Vagina (tissue), 2 donors: Measurements from ENCODE around the gene GATAD2A. TPM values are rescaled to one million over a fixed set of nuclear protein-coding genes. Genes with fewer than 3 reads are reported as not detected.

ENCODE experiments used
- DNase-seq, 2 donors: peaks; one replicate each; pipeline ENCODE4 v3.0.0-alpha.2; 2017; ENCODE audit errors: extremely low spot score in 2 of 2
- H3K27ac ChIP-seq: fragments of 200-600 bp; sonication (generic); one replicate; pipeline ENCODE4 v1.5.1; 2019
- H3K27me3 ChIP-seq: fragments of 200-600 bp; sonication (generic); one replicate; pipeline ENCODE4 v1.5.1; 2019
- H3K36me3 ChIP-seq, 2 donors: fragments of 200-600 bp; sonication (generic); one replicate each; pipeline ENCODE4 v1.5.1; 2017 to 2019
- H3K4me1 ChIP-seq: fragments of 200-600 bp; sonication (generic); one replicate; pipeline ENCODE4 v1.5.1; 2019
- H3K4me3 ChIP-seq, 2 donors: fragments of 200-600 bp; sonication (generic); 1 replicate in 1 of 2; 2 replicates in 1 of 2; pipeline ENCODE4 v1.5.1; 2016 to 2019
- H3K9me3 ChIP-seq: fragments of 200-600 bp; sonication (generic); one replicate; pipeline ENCODE4 v1.5.1; 2019
- CTCF ChIP-seq, 3 experiments: fragments of 450-650 bp in 2 of 3; fragments of 200-600 bp in 1 of 3; sonication (generic) in 1 of 3; IDR thresholded peaks; one replicate each; pipeline ENCODE4 v1.5.1; 2017 to 2019; ENCODE audit warnings: antibody characterized with exemption in 3 of 3, mild to moderate bottlenecking in 2 of 3, moderate library complexity in 2 of 3
- POLR2A ChIP-seq, 2 donors: fragments of 450-650 bp; IDR thresholded peaks; one replicate each; pipeline ENCODE4 v1.6.1; 2017; ENCODE audit warnings: antibody characterized with exemption in 2 of 2, mild to moderate bottlenecking in 2 of 2, moderate library complexity in 2 of 2
- POLR2AphosphoS5 ChIP-seq, 2 donors: sonication (generic); formaldehyde crosslinking; IDR thresholded peaks; one replicate each; pipeline ENCODE4 v1.9.0; 2017; ENCODE audit warnings: antibody characterized with exemption in 2 of 2, mild to moderate bottlenecking in 2 of 2, low read depth in 1 of 2; ENCODE audit not compliant: insufficient read depth in 1 of 2
- intact Hi-C: fragments of 100-400 bp; cut with DNase I; formaldehyde crosslinking; loops from one replicate; pipeline ENCODE4 v1.15.1; 2023
- total RNA-seq: library from RNA; depleted of rRNA; stranded (reverse); fragments of >200 nt; gene quantifications from one replicate; pipeline ENCODE4 v1.2.3, GENCODE V29; 2016

Gene GATAD2A
- total RNA-seq, 1 donor from 2014 or later, result 49.6 TPM

GRCh38 chr19:19514881-19515641 lies 109.6 kb downstream of the GATAD2A start, which contains the start of gene TSSK6:
Gene TSSK6 (minus strand): TSS chr19:19515548. CDS start chr19:19515427, 121 bp downstream.
- DNase-seq, result no peak
- H3K27me3 ChIP-seq, result no peaks in the 10 kb centered on the region
- TF ChIP-seq CTCF (IDR thresholded peaks at IDR 0.05) (no peak), POLR2A (IDR thresholded peaks at IDR 0.05) (no peak), POLR2AphosphoS5 (IDR thresholded peaks at IDR 0.05; ENCODE audit: insufficient read depth in 1 of 2, low read depth in 1 of 2) (no peak)
- intact Hi-C loops, result no loop called here
- H3K27ac ChIP-seq, result peak within 1 kb of the TSS; percentile 80
- H3K4me3 ChIP-seq, result peak within 1 kb of the TSS; percentile 56 to 69
- no peaks in the 10 kb centered on the region for H3K9me3 ChIP-seq
- no peaks in the 10 kb centered on the region for H3K36me3 ChIP-seq
- H3K4me1 ChIP-seq, result peaks cover 37% of the 10 kb centered on the region

- peak within 1 kb of the TSS; percentile 80 for H3K27ac ChIP-seq
- intact Hi-C loops, result no loop called here
- TF ChIP-seq POLR2AphosphoS5 (IDR thresholded peaks at IDR 0.05; ENCODE audit: insufficient read depth in 1 of 2, low read depth in 1 of 2), result peak; percentile 98 to 99
- peak in 1 of 2 donors; percentile 44 for TF ChIP-seq POLR2A (IDR thresholded peaks at IDR 0.05)
- TF ChIP-seq CTCF (IDR thresholded peaks at IDR 0.05), result no peak
- H3K9me3 ChIP-seq, result no peaks in the 10 kb centered on the region
- H3K4me1 ChIP-seq, result peaks cover 37% of the 10 kb centered on the region
- H3K4me3 ChIP-seq, result peak within 1 kb of the TSS; percentile 56 to 69
- no peaks in the 10 kb centered on the region for H3K27me3 ChIP-seq
- DNase-seq, result peak in 1 of 2 donors; percentile 92
- no peaks in the 10 kb centered on the region for H3K36me3 ChIP-seq
Observed at GRCh38 chr19:19515642-19516519, 110.4 kb downstream of the GATAD2A start, which contains the start of gene NDUFA13. Gene NDUFA13 (plus strand): TSS chr19:19516225. CDS start chr19:19516239, 14 bp downstream.

GRCh38 chr19:19517235-19517619 lies 111.8 kb downstream of the GATAD2A start:
- Histone ChIP-seq H3K27me3 (no peaks in the 10 kb centered on the region), H3K4me3 (peak overlapping the region; percentile 56 to 69), H3K9me3 (no peaks in the 10 kb centered on the region), H3K4me1 (peaks cover 37% of the 10 kb centered on the region), H3K36me3 (no peaks in the 10 kb centered on the region), H3K27ac (no peak overlapping the region)
- DNase-seq, result no peak
- TF ChIP-seq CTCF (IDR thresholded peaks at IDR 0.05) (no peak), POLR2AphosphoS5 (IDR thresholded peaks at IDR 0.05; ENCODE audit: insufficient read depth in 1 of 2, low read depth in 1 of 2) (no peak), POLR2A (IDR thresholded peaks at IDR 0.05) (no peak)
- intact Hi-C loops, result no loop called here

- intact Hi-C loops, result no loop called here
- H3K4me3 ChIP-seq, result no peak overlapping the region
- peaks cover 19% of the 10 kb centered on the region for H3K4me1 ChIP-seq
- H3K36me3 ChIP-seq, result peaks cover 0 to 3% of the 10 kb centered on the region in 2 donors
- H3K27ac ChIP-seq, result no peak overlapping the region
- no peaks in the 10 kb centered on the region for H3K27me3 ChIP-seq
- TF ChIP-seq POLR2A (IDR thresholded peaks at IDR 0.05) (no peak), CTCF (IDR thresholded peaks at IDR 0.05) (no peak), POLR2AphosphoS5 (IDR thresholded peaks at IDR 0.05; ENCODE audit: insufficient read depth in 1 of 2, low read depth in 1 of 2) (no peak)
- no peak for DNase-seq
- no peaks in the 10 kb centered on the region for H3K9me3 ChIP-seq
Observed at GRCh38 chr19:19520989-19521388, 115.5 kb downstream of the GATAD2A start.
